GM12878 (cell line): ENCODE results near the gene NFKBIB. TPM values are rescaled to one million over a fixed set of nuclear protein-coding genes. Genes with fewer than 3 reads are reported as not detected.

Source experiments
- ATAC-seq: fragments of 200-7000 bp; cut with Tn5 transposase; 3 replicates; pipeline ENCODE4 v1.9.1; 2020; ENCODE audit warnings: mild to moderate bottlenecking, moderate library complexity
- BruUV-seq: library from RNA; stranded (reverse); fragments of 400-500 nt; replicated peaks from 2 replicates; lab custom pipeline; 2021; lab: Mats Ljungman, UMichigan
- CTCF ChIA-PET: fragments of 300-600 bp; sonication (Branson Sonifier 250); formaldehyde crosslinking; extraction: SDS; loops from one replicate; lab custom pipeline; 2021; ENCODE audit warnings: inconsistent platforms; lab: Yijun Ruan, JAX
- POLR2A ChIA-PET: fragments of 350-600 bp; formaldehyde crosslinking; extraction: SDS; loops from one replicate; lab custom pipeline; 2021; ENCODE audit warnings: inconsistent platforms; lab: Charles Lee
- RAD21 ChIA-PET: fragments of 300-600 bp; sonication (Branson Sonifier 250); formaldehyde crosslinking; loops from one replicate; lab custom pipeline; 2023; ENCODE audit warnings: antibody characterized with exemption; ENCODE audit not compliant: unreplicated experiment; lab: Charles Lee
- SMC1A ChIA-PET: fragments of 300-600 bp; sonication (Branson Sonifier 250); formaldehyde crosslinking; loops from one replicate; lab custom pipeline; 2023; ENCODE audit not compliant: unreplicated experiment, uncharacterized antibody; lab: Charles Lee
- DNase-seq: peaks from one replicate; pipeline ENCODE4 v3.0.0-alpha.2; 2011; ENCODE audit warnings: low read depth, low spot score
- FAIRE-seq: peaks from 3 replicates; lab custom pipeline; 2011; peaks lifted over from hg19 to GRCh38; lab: Jason Lieb, UNC
- H2AFZ ChIP-seq: 2 replicates; pipeline ENCODE4 v1.6.0; 2011; ENCODE audit warnings: low read depth, low read length, control low read depth; ENCODE audit not compliant: control insufficient read depth
- H3K27ac ChIP-seq: 2 replicates; pipeline ENCODE4 v1.5.1; 2011; ENCODE audit warnings: control low read depth; ENCODE audit not compliant: control insufficient read depth, insufficient read depth
- H3K27me3 ChIP-seq, 2 experiments: replicated peaks in 1 of 2; 2 replicates each; pipeline versions ENCODE4 v1.6.0 to v1.6.1; 2011; ENCODE audit warnings: low read length in 1 of 2; ENCODE audit not compliant: control insufficient read depth in 2 of 2, insufficient read depth in 2 of 2
- H3K36me3 ChIP-seq, 2 experiments: 2 replicates each; pipeline ENCODE4 v1.5.1; 2011; ENCODE audit warnings: low read length in 1 of 2; ENCODE audit not compliant: control insufficient read depth in 2 of 2, insufficient read depth in 2 of 2
- H3K4me1 ChIP-seq: 2 replicates; pipeline ENCODE4 v1.6.1; 2011; ENCODE audit warnings: mild to moderate bottlenecking, low read length, moderate library complexity, mixed read lengths; ENCODE audit not compliant: control insufficient read depth, insufficient read depth
- H3K4me2 ChIP-seq: 2 replicates; pipeline ENCODE4 v1.6.0; 2011; ENCODE audit warnings: control low read depth; ENCODE audit not compliant: control insufficient read depth, insufficient read depth
- H3K4me3 ChIP-seq: fragments of 200-600 bp; sonication (generic); 2 replicates; pipeline ENCODE4 v1.5.1; 2016
- H3K79me2 ChIP-seq: 2 replicates; pipeline ENCODE4 v1.6.0; 2011; ENCODE audit warnings: low read length; ENCODE audit not compliant: control insufficient read depth, insufficient read depth
- H3K9ac ChIP-seq: 2 replicates; pipeline ENCODE4 v1.8.0; 2011; ENCODE audit warnings: low read length, control low read depth, mixed read lengths; ENCODE audit not compliant: control insufficient read depth, insufficient read depth
- H3K9me3 ChIP-seq: replicated peaks from 3 replicates; pipeline ENCODE4 v1.5.1; 2011; ENCODE audit warnings: mild to moderate bottlenecking, low read length; ENCODE audit not compliant: control insufficient read depth, insufficient read depth
- H4K20me1 ChIP-seq: 2 replicates; pipeline ENCODE4 v1.6.0; 2011; ENCODE audit not compliant: control insufficient read depth, insufficient read depth
- CBX5 ChIP-seq: sonication (generic); IDR thresholded peaks from 2 replicates; pipeline ENCODE4 v1.6.1; 2016; ENCODE audit warnings: low read depth, moderate library complexity, mild to moderate bottlenecking, inconsistent platforms
- CTCF ChIP-seq, 3 experiments: IDR thresholded peaks in 2 of 3; conservative IDR thresholded peaks in 1 of 3; 2 replicates each; pipeline ENCODE4 v1.5.1; 2011; ENCODE audit warnings: low read depth in 3 of 3, low read length in 3 of 3, mild to moderate bottlenecking in 3 of 3, control low read depth in 2 of 3, moderate library complexity in 2 of 3, inconsistent platforms in 1 of 3, mixed read lengths in 1 of 3; ENCODE audit not compliant: control insufficient read depth in 2 of 3, insufficient read depth in 1 of 3; ENCODE audit errors: extremely low read depth in 1 of 3
- SRF ChIP-seq, 2 experiments: IDR thresholded peaks; 2 replicates each; pipeline ENCODE4 v1.6.1; 2011; ENCODE audit warnings: low read depth in 2 of 2, low read length in 2 of 2, mild to moderate bottlenecking in 1 of 2, moderate library complexity in 1 of 2
- TAF1 ChIP-seq: IDR thresholded peaks from 2 replicates; pipeline ENCODE4 v1.6.1; 2011; ENCODE audit warnings: mild to moderate bottlenecking, low read depth, low read length, borderline replicate concordance
- WGBS: methylation state at CpG from one replicate; pipeline ENCODE4 v1.1.6; 2016; ENCODE audit warnings: low lambda C conversion rate; ENCODE audit not compliant: insufficient replicate concordance, insufficient coverage; ENCODE audit errors: missing lambda C conversion rate; 5-methylcytosine and 5-hydroxymethylcytosine counted together
- in situ Hi-C: fragments of 300-500 bp; cut with MboI; formaldehyde crosslinking; loops from 9 replicates; pipeline ENCODE4 v1.14.3; 2018; ENCODE audit warnings: mixed read lengths
- intact Hi-C: fragments of 100-400 bp; cut with micrococcal nuclease; formaldehyde crosslinking; loops from one replicate; pipeline ENCODE4 v1.14.2; 2022; ENCODE audit not compliant: unreplicated experiment
- polyA plus RNA-seq, 11 experiments: library from polyadenylated mRNA; depleted of rRNA in 4 of 11; unstranded in 6 of 11; stranded (reverse) in 5 of 11; fragments of >200 nt; fragmentation: Nextera tagmentation in 4 of 11; fragmentation: Illumina TruSeq in 1 of 11; extraction: Ambion mirVana in 4 of 11; extraction: Trizol in 1 of 11; gene quantifications; 1 replicate in 1 of 11; 2 replicates in 10 of 11; pipeline versions ENCODE4 v1.2.1 to v1.2.3, GENCODE V29; 2011 to 2016; ENCODE audit warnings: inconsistent platforms in 2 of 11, missing spikeins in 2 of 11, low read depth in 1 of 11
- total RNA-seq, 4 experiments: library from RNA; depleted of rRNA in 3 of 4; stranded (reverse); fragments of >200 nt in 3 of 4; fragmentation: Illumina TruSeq in 1 of 4; extraction: Trizol in 1 of 4; gene quantifications; 2 replicates each; pipeline versions ENCODE4 v1.2.1 to v1.2.3, GENCODE V29; 2013 to 2021

The NFKBIB gene
- total and polyA plus RNA-seq, 10 of the 15 experiments (the other 5 are each of a cell fraction or from before 2014, with no cell fraction given), result 1.2 to 60.9 (median 31.0) TPM

GRCh38 chr19:38951187-38951586 is 51.4 kb downstream of the NFKBIB start:
- BruUV-seq, result no TSS peak
- Histone ChIP-seq H3K4me3 (no peak overlapping the region), H3K27me3 (no peaks in the 10 kb centered on the region; a peak in 1 of 4 replicates), H4K20me1 (no peaks in the 10 kb centered on the region), H3K4me1 (no peaks in the 10 kb centered on the region), H3K27ac (no peak overlapping the region)
- intact Hi-C loops, result no loop called here
- CTCF ChIA-PET, result interaction anchor here (0.8 to 1.9 kb wide), 3 partner anchors 11 to 324 kb away, joined by 3 to 5 read pairs (median 3); partner anchors contain the start of gene FBXO17
- 53% methylated on average over 3 of the region's 3 CpGs for WGBS
- RAD21 ChIA-PET, result no interaction called here
- SMC1A ChIA-PET, result interaction anchor here (0.5 kb wide), 1 partner anchor 165 kb away, joined by 3 read pairs; no protein-coding TSS in a partner anchor
- in situ Hi-C loops, result no loop called here
- no peak for TF ChIP-seq CTCF (IDR thresholded peaks at IDR 0.05 in 2 of 3, conservative IDR thresholded peaks at IDR 0.05 in 1 of 3; ENCODE audit: control insufficient read depth in 2 of 3, extremely low read depth in 1 of 3, insufficient read depth in 1 of 3, low read depth in 3 of 3, low read length in 3 of 3)
- no peak for TF ChIP-seq SRF (IDR thresholded peaks at IDR 0.05; ENCODE audit: low read depth in 2 of 2, low read length in 2 of 2)
- no peak for TF ChIP-seq CBX5
- TF ChIP-seq TAF1, result no peak
- TF ChIP-seq, all 136 proteins: peak for 0
- no peak overlapping the region for H3K9ac ChIP-seq
- no peak for ATAC-seq
- no peaks in the 10 kb centered on the region; the same call in 2 of the 3 replicates for H3K9me3 ChIP-seq
- H3K36me3 ChIP-seq, result no peaks in the 10 kb centered on the region
- POLR2A ChIA-PET, result interaction anchor here (0.6 kb wide), 1 partner anchor 19 kb away, joined by 4 read pairs; no protein-coding TSS in a partner anchor
- no peak overlapping the region for H2AFZ ChIP-seq
- no peaks in the 10 kb centered on the region for H3K79me2 ChIP-seq
- H3K4me2 ChIP-seq, result no peak overlapping the region
- no peak for FAIRE-seq
- DNase-seq, result no peak
